Measurements from ENCODE around the gene CRIP1. TPM values are rescaled to one million over a fixed set of nuclear protein-coding genes. Genes with fewer than 3 reads are reported as not detected.
A peak's percentile ranks its signal among the peaks of the same experiment; 100 is the strongest.

CRIP1 gene
- total RNA-seq = 65.9 TPM
- long read RNA-seq, transcript CRIP1-201 (5 exons, 1,311 nt) = major isoform, 14 of 28 reads
- long read RNA-seq, transcript CRIP1-206 (3 exons, 2,241 nt) = minor isoform, 9 of 28 reads
- long read RNA-seq, partial matches to known transcripts = 0 of 28 reads
- long read RNA-seq, other reads (novel, unspliced or antisense) = 2 of 28 reads

DNA sequence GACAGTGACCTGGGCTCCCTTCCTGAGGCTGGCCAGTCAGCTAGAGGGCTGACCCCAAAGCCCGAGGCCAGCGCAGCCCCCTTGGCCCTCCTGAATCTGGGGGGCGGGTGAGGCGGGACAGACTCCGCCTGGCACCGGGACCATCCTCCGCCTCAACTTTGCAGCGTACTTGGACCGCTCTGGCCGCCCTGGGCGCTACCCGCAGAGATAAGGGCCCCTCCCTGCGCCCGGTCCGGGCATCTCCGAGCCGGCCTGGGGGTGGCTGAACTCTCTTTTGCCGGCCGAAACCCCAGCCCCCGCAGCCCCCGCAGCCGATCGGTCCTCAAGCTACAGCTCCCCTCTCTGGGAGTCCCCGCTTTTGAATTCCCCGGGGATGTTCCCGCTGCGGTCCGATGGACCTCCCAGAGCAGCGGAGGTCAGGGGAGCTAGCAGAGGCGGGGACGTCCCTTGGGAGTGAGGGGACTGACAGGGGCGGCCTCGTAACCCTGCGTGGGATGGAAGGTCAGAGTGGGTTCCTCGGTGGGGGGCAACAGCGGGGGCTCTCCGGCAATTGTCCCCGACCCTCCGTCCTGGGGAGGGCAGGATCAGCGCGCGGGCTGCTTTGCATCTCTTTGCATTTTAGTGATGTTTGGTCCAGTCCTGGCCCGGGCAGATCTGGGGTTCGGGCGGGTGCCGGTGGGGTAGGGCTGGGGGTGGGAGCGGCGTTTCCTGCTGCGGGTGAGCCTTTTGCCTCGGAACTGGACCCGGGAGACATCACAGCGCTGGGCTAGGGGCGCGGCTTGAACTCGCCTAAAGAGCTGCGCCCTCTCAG is at the start of gene CRIP1:
TSS of gene CRIP1 (plus strand) at position 724 of the 811 bp plus-strand sequence. CDS start 374 bp downstream, outside the sequence.
- peak; percentile 42 for DNase-seq
- no peak for TF ChIP-seq CTCF (IDR thresholded peaks at IDR 0.05; ENCODE audit: borderline replicate concordance)
- H3K27me3 ChIP-seq (ENCODE audit: low read depth) = no peaks in the 10 kb centered on the region
- H3K27ac ChIP-seq (replicated peaks) = peak within 1 kb of the TSS; percentile 100
- intact Hi-C loops (cut with micrococcal nuclease) = no loop called here
- H3K4me1 ChIP-seq = peaks cover 92% of the 10 kb centered on the region
- no peaks in the 10 kb centered on the region for H3K9me3 ChIP-seq (replicated peaks)
- H3K4me3 ChIP-seq = peak within 1 kb of the TSS; percentile 87
- H3K36me3 ChIP-seq = no peaks in the 10 kb centered on the region

- Histone ChIP-seq H3K36me3 (peaks cover 14% of the 10 kb centered on the region), H3K27ac (replicated peaks) (no peak overlapping the region), H3K4me1 (peaks cover 28% of the 10 kb centered on the region), H3K9me3 (replicated peaks) (peaks cover 6% of the 10 kb centered on the region), H3K27me3 (ENCODE audit: low read depth) (no peaks in the 10 kb centered on the region), H3K4me3 (no peak overlapping the region)
- DNase-seq = no peak
- intact Hi-C loops (cut with micrococcal nuclease) = no loop called here
- TF ChIP-seq CTCF (IDR thresholded peaks at IDR 0.05; ENCODE audit: borderline replicate concordance) = no peak
These were observed 49.6 kb upstream of the CRIP1 start for GRCh38 chr14:105436891-105437722.

- no peak overlapping the region for H3K27ac ChIP-seq (replicated peaks)
- H3K36me3 ChIP-seq = peaks cover 20% of the 10 kb centered on the region
- no peak for DNase-seq
- H3K27me3 ChIP-seq (ENCODE audit: low read depth) = no peaks in the 10 kb centered on the region
- H3K4me3 ChIP-seq = no peak overlapping the region
- intact Hi-C loops (cut with micrococcal nuclease) = no loop called here
- peaks cover 28% of the 10 kb centered on the region for H3K4me1 ChIP-seq
- no peak for TF ChIP-seq CTCF (IDR thresholded peaks at IDR 0.05; ENCODE audit: borderline replicate concordance)
- H3K9me3 ChIP-seq (replicated peaks) = peaks cover 6% of the 10 kb centered on the region
These were observed 48.8 kb upstream of the CRIP1 start for GRCh38 chr14:105437723-105438500.

DNA sequence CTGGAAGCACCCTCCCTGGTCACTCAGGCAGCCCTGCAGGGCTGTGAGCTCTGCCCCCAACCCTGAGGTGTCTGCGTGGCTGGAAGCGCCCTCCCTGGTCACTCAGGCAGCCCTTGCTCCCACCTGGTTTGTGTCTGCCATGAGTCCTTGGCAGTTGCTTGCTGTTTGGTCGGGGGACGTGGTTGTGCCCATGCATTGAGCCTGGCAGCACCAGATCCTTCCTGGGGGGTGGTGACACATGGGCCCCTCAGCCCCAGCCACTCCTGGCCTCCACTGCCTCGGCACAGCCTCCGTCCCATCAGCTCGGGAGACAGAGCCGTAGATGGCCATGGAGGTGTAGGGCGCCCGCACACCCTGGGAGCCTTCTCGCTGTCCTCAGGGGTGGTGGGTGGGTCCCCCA is 47.5 kb upstream of the CRIP1 start:
- no peak for TF ChIP-seq CTCF (IDR thresholded peaks at IDR 0.05; ENCODE audit: borderline replicate concordance)
- intact Hi-C loops (cut with micrococcal nuclease) = no loop called here
- Histone ChIP-seq H3K9me3 (replicated peaks) (peaks cover 6% of the 10 kb centered on the region), H3K27ac (replicated peaks) (no peak overlapping the region), H3K4me3 (no peak overlapping the region), H3K4me1 (peaks cover 28% of the 10 kb centered on the region), H3K27me3 (ENCODE audit: low read depth) (no peaks in the 10 kb centered on the region), H3K36me3 (peaks cover 20% of the 10 kb centered on the region)
- DNase-seq = no peak
